LNCAP (cell line): ENCODE measurements around the gene SERPINE1.

Source experiments
- TF ChIP-seq, protein P1 (sequence below): fragments of 450-650 bp; IDR thresholded peaks from 2 replicates; pipeline ENCODE4 v1.5.1; 2017; ENCODE audit warnings: mild to moderate bottlenecking

The SERPINE1 gene

DNA sequence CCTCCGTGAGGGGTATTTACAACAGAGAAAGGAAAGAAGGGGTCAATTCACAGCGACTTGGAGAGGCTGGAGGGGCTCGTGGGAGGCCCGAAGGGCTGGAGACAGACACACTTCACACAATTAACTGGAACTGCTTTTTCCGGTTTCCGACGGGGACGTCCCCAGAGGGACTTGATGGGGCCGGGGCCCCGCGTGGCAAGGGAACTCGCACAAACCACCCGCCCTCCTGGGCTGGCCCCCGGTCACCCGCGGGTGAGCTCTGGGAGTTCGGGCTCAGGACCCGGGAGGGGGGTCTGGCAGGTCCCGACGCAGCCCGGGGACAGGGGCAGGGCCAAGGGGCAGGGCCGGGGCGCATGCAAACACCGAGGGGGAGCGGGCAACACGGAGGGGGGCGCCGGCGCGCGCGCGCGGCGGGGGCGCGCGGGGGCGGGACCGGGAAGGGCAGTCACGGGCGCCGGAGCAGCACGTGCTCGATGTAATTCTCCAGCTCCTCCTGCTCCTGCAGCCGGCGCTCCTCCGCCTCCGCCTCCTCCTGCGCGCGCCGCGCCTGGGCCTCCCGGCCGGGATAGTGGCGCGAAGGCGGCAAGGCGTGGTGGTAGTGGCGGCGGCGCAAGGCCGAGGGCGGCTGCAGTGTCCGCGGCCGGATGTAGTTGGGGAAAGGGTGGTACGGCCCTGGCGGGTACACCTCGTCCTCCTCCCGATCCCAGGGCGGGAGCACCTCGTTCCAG is 35.8 kb downstream of the SERPINE1 start:
- TF ChIP-seq, protein P1, sequence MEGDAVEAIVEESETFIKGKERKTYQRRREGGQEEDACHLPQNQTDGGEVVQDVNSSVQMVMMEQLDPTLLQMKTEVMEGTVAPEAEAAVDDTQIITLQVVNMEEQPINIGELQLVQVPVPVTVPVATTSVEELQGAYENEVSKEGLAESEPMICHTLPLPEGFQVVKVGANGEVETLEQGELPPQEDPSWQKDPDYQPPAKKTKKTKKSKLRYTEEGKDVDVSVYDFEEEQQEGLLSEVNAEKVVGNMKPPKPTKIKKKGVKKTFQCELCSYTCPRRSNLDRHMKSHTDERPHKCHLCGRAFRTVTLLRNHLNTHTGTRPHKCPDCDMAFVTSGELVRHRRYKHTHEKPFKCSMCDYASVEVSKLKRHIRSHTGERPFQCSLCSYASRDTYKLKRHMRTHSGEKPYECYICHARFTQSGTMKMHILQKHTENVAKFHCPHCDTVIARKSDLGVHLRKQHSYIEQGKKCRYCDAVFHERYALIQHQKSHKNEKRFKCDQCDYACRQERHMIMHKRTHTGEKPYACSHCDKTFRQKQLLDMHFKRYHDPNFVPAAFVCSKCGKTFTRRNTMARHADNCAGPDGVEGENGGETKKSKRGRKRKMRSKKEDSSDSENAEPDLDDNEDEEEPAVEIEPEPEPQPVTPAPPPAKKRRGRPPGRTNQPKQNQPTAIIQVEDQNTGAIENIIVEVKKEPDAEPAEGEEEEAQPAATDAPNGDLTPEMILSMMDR: no peak

DNA sequence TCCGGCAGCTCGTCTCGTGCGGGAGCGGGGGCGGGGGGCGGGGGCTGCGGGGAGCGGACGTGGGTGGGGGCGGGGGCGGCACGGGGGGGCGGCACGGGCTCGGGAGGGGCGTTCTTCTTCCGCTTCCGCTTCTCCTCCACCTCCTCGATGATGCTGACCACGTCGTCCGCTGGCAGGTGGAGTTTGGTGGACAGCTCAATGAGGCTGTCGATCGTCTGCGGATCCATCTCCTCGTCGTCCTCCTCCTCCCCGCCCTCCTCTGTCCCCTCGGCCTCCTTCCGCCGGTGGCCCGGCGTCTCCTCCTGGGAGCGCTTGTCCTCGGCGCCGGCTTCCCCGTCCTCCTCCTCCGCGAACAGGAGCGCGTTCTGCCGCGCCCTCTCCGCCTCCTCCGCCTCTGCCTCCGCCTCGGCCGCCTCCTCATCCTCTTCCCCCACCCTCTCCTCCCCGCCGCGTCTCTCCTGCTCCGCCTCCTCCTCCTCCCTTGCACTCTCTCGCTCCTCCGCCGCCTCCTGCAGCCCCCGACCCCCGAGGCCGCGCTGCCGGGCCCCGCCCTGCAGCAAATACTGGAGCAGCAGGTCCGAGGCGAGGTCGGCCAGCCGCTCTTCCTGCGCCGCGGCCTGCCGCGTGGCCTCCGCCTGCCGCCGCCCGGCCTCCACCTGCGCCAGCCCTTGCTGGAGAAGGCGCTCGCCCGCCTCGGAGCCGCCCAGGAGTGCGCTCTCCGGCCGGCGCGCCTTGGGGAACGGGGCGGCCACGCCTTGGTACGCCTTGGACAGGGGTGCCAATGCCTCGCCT is 36.6 kb downstream of the SERPINE1 start:
- TF ChIP-seq, protein P1: no peak

DNA sequence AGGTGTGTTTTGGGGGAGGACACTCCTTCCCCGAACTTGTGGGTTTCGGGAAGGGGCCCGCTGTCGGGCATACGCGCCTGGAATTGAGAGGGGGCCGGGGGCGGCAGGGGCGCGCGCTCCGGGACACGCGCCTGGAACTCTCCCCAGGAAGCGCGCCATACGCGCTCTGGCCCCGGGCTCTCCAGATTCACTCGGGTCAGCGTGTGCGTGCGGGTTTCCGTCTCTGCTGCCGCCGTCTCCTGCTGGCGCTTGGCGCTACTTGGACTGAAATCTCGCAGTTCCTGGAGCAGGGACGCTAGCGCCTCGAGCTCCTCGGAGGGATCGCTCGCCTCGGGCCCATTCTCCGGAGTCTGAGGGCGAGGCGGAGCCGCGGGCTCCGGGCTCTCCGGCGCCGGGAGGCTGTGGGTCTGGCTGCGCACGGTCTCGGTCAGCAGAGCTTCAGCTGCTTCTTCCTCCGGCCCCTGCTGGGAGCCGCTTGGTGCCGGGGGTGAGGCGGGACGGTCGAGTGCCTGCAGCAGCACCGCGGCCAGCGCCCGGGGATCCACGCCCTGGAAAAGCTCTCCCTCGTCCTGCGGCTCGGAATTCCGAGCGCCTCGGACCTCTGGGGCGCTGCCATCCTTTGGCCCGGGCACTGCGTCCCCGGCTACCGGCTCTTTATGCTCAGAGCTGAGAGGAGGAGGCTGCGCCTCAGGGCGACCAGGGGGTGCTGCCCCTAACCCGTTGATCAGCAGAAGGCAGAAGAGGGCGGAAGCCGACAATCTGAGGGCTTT is 37.4 kb downstream of the SERPINE1 start:
- TF ChIP-seq, protein P1: no peak

DNA sequence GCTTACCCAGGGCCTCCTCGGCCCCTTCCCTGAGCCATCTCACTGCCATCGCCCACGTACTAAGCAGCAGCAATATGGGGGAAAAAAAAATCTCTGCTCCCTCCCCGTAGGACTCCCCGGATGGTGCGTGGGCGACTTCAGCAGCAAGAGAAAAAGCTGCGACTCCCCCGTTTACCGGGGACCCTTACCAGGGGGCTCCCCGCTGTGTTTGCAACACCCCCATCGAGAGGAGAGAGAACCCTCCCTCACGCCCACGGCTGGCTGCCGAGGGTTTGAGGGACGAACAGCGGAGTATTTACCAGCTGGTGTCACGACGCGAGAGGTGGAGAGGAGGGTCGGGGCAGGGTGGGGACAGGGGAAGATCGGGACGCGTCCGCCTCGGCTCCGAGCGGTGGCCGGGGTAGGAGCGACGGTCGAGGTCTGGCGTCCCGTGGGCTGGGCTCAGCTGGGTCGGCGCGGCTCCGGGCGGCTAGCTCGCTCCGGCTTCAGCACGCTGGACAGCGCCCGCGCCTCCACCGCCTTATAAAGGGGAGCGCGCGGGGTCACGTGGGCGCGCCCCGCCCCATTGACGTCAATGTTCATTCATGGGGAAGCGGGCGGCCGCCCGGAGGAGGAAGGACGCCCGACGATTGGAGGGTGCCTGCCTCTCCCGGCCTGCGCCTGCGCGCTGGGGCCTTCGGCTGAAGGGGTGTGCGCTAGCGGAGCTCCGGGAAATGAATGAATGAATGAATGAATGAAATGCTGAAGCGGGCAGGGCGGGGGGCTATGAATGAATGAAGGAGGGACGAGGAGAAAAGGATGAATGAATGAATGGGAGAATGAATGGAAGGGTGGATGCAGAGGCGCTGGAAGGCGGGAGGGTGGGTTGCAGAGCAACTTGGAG is 38.4 kb downstream of the SERPINE1 start, which contains the start of gene VGF:
VGF (minus strand) TSS at position 495 of the 883 bp plus-strand sequence. CDS start 726 bp downstream, outside the sequence.
- TF ChIP-seq, protein P1: no peak

DNA sequence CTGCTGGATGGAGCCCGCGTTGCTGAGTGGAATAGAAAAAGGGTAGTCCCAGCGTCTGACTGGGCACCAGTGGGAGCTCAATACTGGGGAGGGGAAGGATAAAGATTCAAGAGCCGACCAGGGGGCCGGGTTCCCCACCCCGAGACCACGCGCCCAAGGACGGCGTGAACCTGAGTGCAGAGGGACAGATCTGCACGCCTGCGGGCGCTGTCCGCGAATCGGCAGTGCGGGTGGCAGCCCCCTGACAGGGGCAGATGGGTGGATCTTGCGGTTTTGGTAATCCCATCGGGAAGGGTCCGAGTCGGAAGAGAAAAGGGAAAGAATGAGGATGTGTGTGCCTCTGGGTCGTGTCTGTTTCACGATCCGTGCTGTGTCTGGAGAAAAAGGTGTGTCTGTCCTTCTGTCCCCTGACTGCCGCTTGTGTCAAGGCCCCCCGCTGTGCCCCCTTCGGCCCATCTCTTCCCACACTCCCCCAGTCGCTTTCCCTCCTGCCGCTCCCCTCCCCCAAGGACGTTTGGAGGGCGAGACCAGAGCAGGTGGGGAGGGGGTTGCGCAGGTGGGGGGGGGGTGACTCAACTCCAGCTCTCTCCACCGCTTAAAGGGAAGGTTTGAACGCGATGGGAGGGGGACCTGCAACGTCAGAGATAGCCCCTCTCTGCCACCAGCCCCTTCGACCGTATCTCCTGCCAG is 39.2 kb downstream of the SERPINE1 start:
- TF ChIP-seq, protein P1: no peak

DNA sequence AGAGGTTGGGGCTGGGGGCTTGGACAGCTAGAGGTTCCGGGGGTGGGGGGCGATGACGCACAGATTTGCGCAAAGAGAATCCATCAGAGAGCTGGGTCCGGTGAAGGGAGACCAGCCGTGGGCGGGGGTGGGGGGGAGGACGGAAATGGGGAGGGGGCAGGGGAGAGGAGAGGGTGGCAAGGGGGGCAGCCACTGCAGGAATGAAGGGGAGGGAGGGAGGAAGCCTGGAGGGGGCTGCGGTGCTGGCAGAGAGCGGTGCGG is 39.7 kb downstream of the SERPINE1 start:
- TF ChIP-seq, protein P1: no peak
